ENCODE measurements around the gene ELP5.
A peak's percentile ranks its signal among the peaks of the same experiment; 100 is the strongest.

The ELP5 gene

GRCh38 chr17:7306911-7307685 lies 55.1 kb downstream of the ELP5 start, which contains the start of gene EIF5A:
EIF5A (plus strand) TSS chr17:7307628; CDS start chr17:7309636, 2,008 bp downstream.
- CTCF ChIA-PET: interaction anchor here (0.5 kb wide), 1 partner anchor 1681 kb away, joined by 4 read pairs; no protein-coding TSS in a partner anchor
- TF ChIP-seq CTCF (conservative IDR thresholded peaks at IDR 0.05; ENCODE audit: low read depth): no peak
- POLR2A ChIA-PET (ENCODE audit: low non-redundant PET): no interaction called here
- peak; percentile 100 for DNase-seq (ENCODE audit: low spot score)
- H3K27ac ChIP-seq: peak within 1 kb of the TSS; percentile 98

GRCh38 chr17:7307686-7308624 lies 55.9 kb downstream of the ELP5 start:
- H3K27ac ChIP-seq: peak overlapping the region; percentile 98
- POLR2A ChIA-PET (ENCODE audit: low non-redundant PET): no interaction called here
- peak; percentile 26 for DNase-seq (ENCODE audit: low spot score)
- TF ChIP-seq CTCF (conservative IDR thresholded peaks at IDR 0.05; ENCODE audit: low read depth): no peak
- CTCF ChIA-PET: no interaction called here

GRCh38 chr17:7308625-7309433 lies 56.8 kb downstream of the ELP5 start:
- CTCF ChIA-PET: no interaction called here
- peak overlapping the region; percentile 98 for H3K27ac ChIP-seq
- TF ChIP-seq CTCF (conservative IDR thresholded peaks at IDR 0.05; ENCODE audit: low read depth): no peak
- POLR2A ChIA-PET (ENCODE audit: low non-redundant PET): interaction anchor here (0.5 to 0.8 kb wide), 4 partner anchors 41 to 597 kb away, joined by 3 to 7 read pairs (median 4); no protein-coding TSS in a partner anchor
- DNase-seq (ENCODE audit: low spot score): peak; percentile 81
